GM18873 (cell line): Measurements from ENCODE around the gene RPTN.
"Not testable (repeated sequence)": the region's sequence is repeated elsewhere in the genome, so short reads cannot be mapped to it uniquely, and the experiment has no call there.

Source experiments
- ATAC-seq: cut with Tn5 transposase; IDR thresholded peaks from one replicate; pipeline ENCODE4 v1.9.1; 2021; ENCODE audit warnings: mild to moderate bottlenecking, moderate library complexity, moderate number of reproducible peaks; ENCODE audit not compliant: unreplicated experiment, low FRiP score

Gene RPTN

GRCh38 chr1:152166966-152167365, 7.9 kb upstream of the RPTN start:
- ATAC-seq = no peak

- ATAC-seq = no peak
Observed at GRCh38 chr1:152165286-152166077, 6.5 kb upstream of the RPTN start.

GRCh38 chr1:152164517-152165136, 5.6 kb upstream of the RPTN start:
- ATAC-seq = no peak

- no peak for ATAC-seq
Observed at GRCh38 chr1:152162792-152163463, 3.9 kb upstream of the RPTN start.

- ATAC-seq = no peak
Observed at GRCh38 chr1:152160576-152160975, 1.5 kb upstream of the RPTN start.

GRCh38 chr1:152153996-152154395, 5.0 kb downstream of the RPTN start:
- no peak for ATAC-seq

- no peak for ATAC-seq
Observed at GRCh38 chr1:152151646-152152045, 7.4 kb downstream of the RPTN start.

GRCh38 chr1:152148981-152149380, 10.0 kb downstream of the RPTN start:
- ATAC-seq = no peak

GRCh38 chr1:152148051-152148450, 11.0 kb downstream of the RPTN start:
- ATAC-seq = no peak

- no peak for ATAC-seq
Observed at GRCh38 chr1:152145769-152146168, 13.3 kb downstream of the RPTN start.

- ATAC-seq = not testable (repeated sequence)
Observed at GRCh38 chr1:152144674-152145183, 14.3 kb downstream of the RPTN start.

GRCh38 chr1:152143150-152143887, 15.7 kb downstream of the RPTN start:
- ATAC-seq = no peak

- ATAC-seq = no peak
Observed at GRCh38 chr1:152141971-152142584, 16.9 kb downstream of the RPTN start.

GRCh38 chr1:152137215-152137614, 21.8 kb downstream of the RPTN start:
- no peak for ATAC-seq

GRCh38 chr1:152130186-152130585, 28.8 kb downstream of the RPTN start:
- ATAC-seq = no peak

GRCh38 chr1:152127673-152128072, 31.4 kb downstream of the RPTN start:
- ATAC-seq = no peak

GRCh38 chr1:152125834-152126443, 33.1 kb downstream of the RPTN start:
- no peak for ATAC-seq

GRCh38 chr1:152118915-152119314, 40.1 kb downstream of the RPTN start:
- ATAC-seq = no peak

GRCh38 chr1:152115344-152115743, 43.7 kb downstream of the RPTN start, which contains the start of gene TCHH:
TSS of gene TCHH (minus strand) at chr1:152115444. CDS start at chr1:152114080, 1,364 bp downstream.
- ATAC-seq = no peak
